HEK293T (cell line): ENCODE data around the gene RUVBL2.

ENCODE experiments used
- CTCF ChIA-PET: fragments of 350-600 bp; formaldehyde crosslinking; extraction: SDS; loops from one replicate; lab custom pipeline; 2021; ENCODE audit warnings: antibody characterized with exemption, inconsistent platforms; lab: Yijun Ruan, JAX
- POLR2A ChIA-PET: fragments of 350-600 bp; formaldehyde crosslinking; extraction: SDS; loops from one replicate; lab custom pipeline; 2020; ENCODE audit warnings: antibody characterized with exemption, inconsistent platforms; lab: Yijun Ruan, JAX
- DNase-seq: peaks from one replicate; pipeline ENCODE4 v3.0.0; 2012; ENCODE audit warnings: mixed read lengths; ENCODE audit errors: extremely low spot score
- ARNT ChIP-seq: fragments of 450-650 bp; IDR thresholded peaks from 2 replicates; pipeline ENCODE4 v1.6.1; 2017; ENCODE audit warnings: mild to moderate bottlenecking
- BHLHE40 ChIP-seq: fragments of 450-650 bp; IDR thresholded peaks from 2 replicates; pipeline ENCODE4 v1.6.1; 2016; ENCODE audit warnings: mild to moderate bottlenecking, moderate library complexity, borderline replicate concordance
- CTBP1 ChIP-seq: fragments of 450-650 bp; IDR thresholded peaks from 2 replicates; pipeline ENCODE4 v1.6.1; 2016; ENCODE audit warnings: borderline replicate concordance
- ELF4 ChIP-seq: fragments of 450-650 bp; IDR thresholded peaks from 2 replicates; pipeline ENCODE4 v1.6.1; 2017; ENCODE audit warnings: antibody characterized with exemption
- FOXA1 ChIP-seq: fragments of 450-650 bp; IDR thresholded peaks from 2 replicates; pipeline ENCODE4 v1.6.1; 2016; ENCODE audit warnings: mild to moderate bottlenecking
- FOXK2 ChIP-seq: fragments of 450-650 bp; IDR thresholded peaks from 2 replicates; pipeline ENCODE4 v1.6.1; 2016; ENCODE audit warnings: mild to moderate bottlenecking
- FOXM1 ChIP-seq: fragments of 450-650 bp; IDR thresholded peaks from 2 replicates; pipeline ENCODE4 v1.6.1; 2017; ENCODE audit warnings: mild to moderate bottlenecking, borderline replicate concordance
- HDGF ChIP-seq: fragments of 450-650 bp; IDR thresholded peaks from 2 replicates; pipeline ENCODE4 v1.6.1; 2017; ENCODE audit warnings: antibody characterized with exemption, borderline replicate concordance
- L3MBTL2 ChIP-seq: fragments of 450-650 bp; conservative IDR thresholded peaks from 2 replicates; pipeline ENCODE4 v1.6.1; 2016; ENCODE audit warnings: mild to moderate bottlenecking
- LEF1 ChIP-seq: fragments of 450-650 bp; IDR thresholded peaks from 2 replicates; pipeline ENCODE4 v1.6.1; 2017; ENCODE audit warnings: mild to moderate bottlenecking, borderline replicate concordance
- NFRKB ChIP-seq: fragments of 450-650 bp; IDR thresholded peaks from 2 replicates; pipeline ENCODE4 v1.6.1; 2016; ENCODE audit warnings: mild to moderate bottlenecking, moderate library complexity
- SP1 ChIP-seq: fragments of 450-650 bp; IDR thresholded peaks from 2 replicates; pipeline ENCODE4 v1.6.1; 2017
- SUZ12 ChIP-seq: fragments of 450-650 bp; IDR thresholded peaks from 2 replicates; pipeline ENCODE4 v1.6.1; 2016; ENCODE audit warnings: mild to moderate bottlenecking
- TARDBP ChIP-seq: fragments of 450-650 bp; IDR thresholded peaks from 2 replicates; pipeline ENCODE4 v1.6.1; 2016
- ZNF384 ChIP-seq: fragments of 450-650 bp; IDR thresholded peaks from 2 replicates; pipeline ENCODE4 v1.6.1; 2016
- TF ChIP-seq, protein P1 (sequence below): fragments of 450-650 bp; IDR thresholded peaks from 2 replicates; pipeline ENCODE4 v1.6.1; 2016

Gene RUVBL2

DNA sequence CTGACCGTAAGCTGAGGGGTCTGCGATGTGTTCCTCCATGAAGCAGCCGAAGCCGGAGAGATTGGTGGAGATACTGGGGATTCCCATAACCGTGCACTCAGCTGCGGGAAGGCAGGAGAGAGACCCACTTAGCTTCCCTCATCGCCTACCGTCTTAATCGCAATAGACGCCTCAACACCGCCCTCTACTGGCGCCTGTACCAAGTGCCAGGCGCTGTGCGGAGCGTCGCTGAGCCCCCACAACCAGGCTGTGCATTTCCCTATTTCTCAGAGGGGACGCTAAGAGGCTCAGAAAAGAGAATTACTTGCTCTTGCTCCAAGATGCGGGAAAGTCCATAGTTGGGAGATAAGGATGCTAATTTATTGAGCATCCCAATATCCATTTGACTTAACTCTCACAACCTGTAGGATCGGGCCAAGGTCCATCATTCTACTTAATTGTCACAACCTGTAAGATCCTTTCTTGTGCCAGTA is 22.7 kb upstream of the RUVBL2 start:
- DNase-seq: peak; percentile 79

DNA sequence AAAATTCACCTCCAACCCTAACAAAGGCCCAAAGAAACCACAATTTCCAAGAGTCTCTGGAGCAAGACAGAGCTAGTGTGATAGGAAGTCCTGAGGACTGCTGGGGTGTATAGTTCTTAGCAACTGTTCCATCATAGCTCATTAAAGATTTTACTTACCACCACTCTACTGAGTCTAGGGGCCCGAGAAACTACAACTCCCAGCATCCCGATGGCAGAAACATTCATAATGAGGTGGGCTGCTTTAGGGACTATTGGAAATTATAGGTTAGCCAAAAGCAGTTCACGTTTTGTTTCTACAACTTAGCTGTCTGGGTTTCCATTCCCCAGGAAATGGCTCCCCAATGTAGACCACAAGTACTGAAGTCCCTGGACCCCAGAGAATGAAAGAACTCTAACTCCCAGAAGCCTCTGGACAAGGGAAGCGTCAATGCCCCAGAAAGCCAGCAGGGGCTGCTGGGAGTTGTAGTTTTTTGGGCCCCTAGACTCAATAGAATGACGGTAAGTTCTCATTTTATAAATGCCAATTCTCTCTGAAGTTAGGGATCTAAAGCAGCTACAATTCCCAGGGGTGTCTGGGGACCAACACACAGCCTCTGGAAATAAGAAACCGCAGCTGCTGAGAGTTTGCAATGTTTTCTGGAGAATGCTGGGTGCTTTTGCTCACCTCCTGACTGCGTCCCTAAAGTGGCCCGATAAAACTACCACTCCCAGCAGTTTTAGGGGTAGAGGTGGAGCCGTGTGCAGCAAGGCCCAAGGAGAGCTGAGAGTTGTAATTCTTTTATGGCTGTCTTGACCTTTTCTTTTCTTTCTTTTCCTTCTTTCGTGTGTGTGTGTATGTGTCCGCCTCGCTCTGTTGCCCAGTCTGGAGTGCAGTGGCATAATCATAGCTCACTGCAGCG is 17.5 kb upstream of the RUVBL2 start:
- peak; percentile 57 for DNase-seq
- ChIA-PET CTCF (interaction anchor here (0.7 to 4.6 kb wide), 2 partner anchors 16 to 24 kb away, joined by 4 to 26 read pairs; partner anchors contain the start of genes GYS1 and RUVBL2), POLR2A (interaction anchor here (0.9 to 1.0 kb wide), 2 partner anchors 10 to 76 kb away, joined by 3 to 5 read pairs; partner anchors contain the start of gene NUCB1)
- TF ChIP-seq ZNF384 (0 out of 2 replicates have a peak, but pooled peaks have one; percentile 36), ELF4 (peak; percentile 88), LEF1 (no peak), SP1 (no peak), L3MBTL2 (peak; percentile 58), FOXM1 (no peak), SUZ12 (peak; percentile 86), HDGF (no peak)

More for the DNA sequence above, 22.7 kb upstream of the RUVBL2 start:
- TF ChIP-seq L3MBTL2 (no peak), FOXA1 (no peak), ZNF384 (no peak), BHLHE40 (no peak)
- ChIA-PET CTCF (interaction anchor here (0.6 to 2.1 kb wide), 15 partner anchors 9 to 259 kb away, joined by 3 to 10 read pairs (median 6); partner anchors contain the start of genes BAX, BCAT2, GYS1 and NUCB1), POLR2A (interaction anchor here (0.7 to 1.8 kb wide), 4 partner anchors 16 to 176 kb away, joined by 3 to 13 read pairs (median 4); partner anchors contain the start of genes BAX, GYS1, PPP1R15A and RUVBL2)

DNA sequence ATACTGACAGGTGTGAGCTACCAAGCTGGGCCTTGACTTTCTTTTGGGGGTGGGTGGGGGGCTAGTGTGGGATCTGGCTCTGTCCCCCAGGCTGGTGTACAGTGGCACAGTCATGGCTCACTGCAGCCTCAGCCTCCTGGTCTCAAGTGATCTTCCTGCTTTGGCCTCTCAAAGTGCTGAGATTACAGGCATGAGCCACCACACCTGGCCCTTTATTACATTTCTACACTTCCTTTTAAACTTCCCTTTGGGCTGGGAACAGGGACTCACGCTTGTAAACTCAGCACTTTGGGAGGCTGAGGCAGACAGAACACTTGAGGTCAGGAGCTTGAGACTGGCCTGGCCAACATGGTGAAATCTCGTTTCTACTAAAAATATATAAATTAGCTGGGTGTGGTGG is 16.6 kb upstream of the RUVBL2 start:
- no peak for DNase-seq
- CTCF ChIA-PET: interaction anchor here (0.6 to 4.6 kb wide), 2 partner anchors 15 to 570 kb away, joined by 3 to 26 read pairs; partner anchors contain the start of genes GYS1 and RUVBL2
- TF ChIP-seq, protein P1, sequence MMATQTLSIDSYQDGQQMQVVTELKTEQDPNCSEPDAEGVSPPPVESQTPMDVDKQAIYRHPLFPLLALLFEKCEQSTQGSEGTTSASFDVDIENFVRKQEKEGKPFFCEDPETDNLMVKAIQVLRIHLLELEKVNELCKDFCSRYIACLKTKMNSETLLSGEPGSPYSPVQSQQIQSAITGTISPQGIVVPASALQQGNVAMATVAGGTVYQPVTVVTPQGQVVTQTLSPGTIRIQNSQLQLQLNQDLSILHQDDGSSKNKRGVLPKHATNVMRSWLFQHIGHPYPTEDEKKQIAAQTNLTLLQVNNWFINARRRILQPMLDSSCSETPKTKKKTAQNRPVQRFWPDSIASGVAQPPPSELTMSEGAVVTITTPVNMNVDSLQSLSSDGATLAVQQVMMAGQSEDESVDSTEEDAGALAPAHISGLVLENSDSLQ: no peak
- TF ChIP-seq HDGF (no peak), ARNT (no peak), FOXM1 (no peak), LEF1 (no peak), FOXK2 (no peak), SP1 (no peak), CTBP1 (no peak), NFRKB (no peak), TARDBP (no peak), ZNF384 (no peak), SUZ12 (no peak), L3MBTL2 (no peak), FOXA1 (no peak), ELF4 (no peak), BHLHE40 (no peak)
- POLR2A ChIA-PET: interaction anchor here (1.0 kb wide), 2 partner anchors 11 to 105 kb away, joined by 3 to 5 read pairs; partner anchors contain the start of gene PPP1R15A

DNA sequence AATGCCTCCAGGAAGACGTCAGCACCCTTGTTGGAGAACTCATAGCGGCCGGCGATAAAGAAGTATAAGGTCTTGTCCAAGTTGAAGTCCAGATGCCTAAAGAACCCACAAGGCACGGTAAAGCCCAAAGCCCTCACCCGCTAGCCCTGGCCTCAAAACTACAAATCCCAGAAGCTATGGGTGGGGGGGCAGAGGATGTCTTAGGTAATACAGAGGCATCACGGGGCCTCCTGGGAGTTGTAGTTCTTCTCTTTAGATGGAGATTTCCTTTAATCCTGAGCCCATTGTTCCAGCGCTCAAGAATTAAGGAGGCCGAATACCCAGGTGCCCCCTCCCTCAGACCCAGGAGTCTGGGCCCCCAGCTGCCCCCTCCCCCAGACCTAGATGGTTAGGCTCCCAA is 11.4 kb upstream of the RUVBL2 start:
- ChIA-PET CTCF (no interaction called here), POLR2A (interaction anchor here (2.5 kb wide), 1 partner anchor 11 kb away, joined by 12 read pairs; the partner anchor contains the start of genes GYS1 and RUVBL2)
- no peak for DNase-seq
- no peak for TF ChIP-seq SP1
- TF ChIP-seq FOXK2: no peak
- TF ChIP-seq CTBP1: no peak
- no peak for TF ChIP-seq ZNF384
- TF ChIP-seq BHLHE40: no peak
- no peak for TF ChIP-seq SUZ12
- no peak for TF ChIP-seq HDGF
- TF ChIP-seq FOXM1: no peak
- TF ChIP-seq, protein P1: no peak
- no peak for TF ChIP-seq ARNT
- TF ChIP-seq FOXA1: no peak
- TF ChIP-seq L3MBTL2: no peak
- no peak for TF ChIP-seq ELF4
- TF ChIP-seq TARDBP: no peak
- TF ChIP-seq NFRKB: no peak
- TF ChIP-seq LEF1: no peak

DNA sequence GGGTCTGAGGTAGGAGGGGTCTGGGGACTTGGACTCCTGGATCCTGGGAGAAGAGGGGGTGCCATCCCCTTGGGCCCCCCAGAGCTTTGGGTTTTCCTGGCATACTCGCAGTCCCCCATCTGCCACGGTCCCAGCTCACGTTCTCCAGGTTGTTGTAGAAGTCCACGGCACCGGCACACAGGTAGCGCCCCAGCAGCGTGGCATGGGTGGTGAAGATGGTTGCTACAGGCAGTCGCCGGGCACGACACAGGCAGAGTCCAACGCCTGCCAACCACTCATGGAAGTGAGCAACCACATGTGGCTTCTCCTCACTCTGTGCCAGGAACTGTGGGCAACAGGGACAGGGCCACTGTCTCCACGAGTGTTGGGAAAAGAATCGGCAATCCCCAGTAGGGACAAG is 8.0 kb upstream of the RUVBL2 start:
- no peak for DNase-seq
- ChIA-PET CTCF (no interaction called here), POLR2A (no interaction called here)
- no peak for TF ChIP-seq SP1
- TF ChIP-seq, protein P1: no peak
- no peak for TF ChIP-seq TARDBP
- TF ChIP-seq LEF1: no peak
- no peak for TF ChIP-seq FOXM1
- TF ChIP-seq HDGF: no peak
- TF ChIP-seq NFRKB: no peak
- no peak for TF ChIP-seq L3MBTL2
- no peak for TF ChIP-seq BHLHE40
- TF ChIP-seq ELF4: no peak
- no peak for TF ChIP-seq FOXK2
- TF ChIP-seq SUZ12: no peak
- no peak for TF ChIP-seq CTBP1
- TF ChIP-seq ZNF384: no peak
- TF ChIP-seq ARNT: no peak
- no peak for TF ChIP-seq FOXA1
